D721Med (cell line): ENCODE results near the gene RSPH1.

Experiments
- DNase-seq: peaks from one replicate; pipeline ENCODE4 v3.0.0; 2011; ENCODE audit warnings: low spot score; ENCODE audit not compliant: insufficient read length
- FAIRE-seq: peaks from 2 replicates; lab custom pipeline; 2011; peaks lifted over from hg19 to GRCh38; lab: Jason Lieb, UNC
- CTCF ChIP-seq: IDR thresholded peaks from 2 replicates; pipeline ENCODE4 v1.5.1; 2012; ENCODE audit warnings: mild to moderate bottlenecking, control low read depth; ENCODE audit not compliant: insufficient read depth; ENCODE audit errors: missing control alignments

Gene RSPH1

GRCh38 chr21:42429856-42430255 lies 66.2 kb downstream of the RSPH1 start:
- no peak for TF ChIP-seq CTCF
- DNase-seq (no peak), FAIRE-seq (no peak)

GRCh38 chr21:42429021-42429420 lies 67.0 kb downstream of the RSPH1 start:
- TF ChIP-seq CTCF: no peak
- FAIRE-seq (no peak), DNase-seq (no peak)

GRCh38 chr21:42427809-42428419 lies 68.1 kb downstream of the RSPH1 start:
- TF ChIP-seq CTCF: no peak
- DNase-seq: no peak
- no peak for FAIRE-seq

GRCh38 chr21:42426876-42427480 lies 69.0 kb downstream of the RSPH1 start:
- no peak for DNase-seq
- TF ChIP-seq CTCF: no peak
- FAIRE-seq: no peak

GRCh38 chr21:42426424-42426823 lies 69.6 kb downstream of the RSPH1 start:
- no peak for FAIRE-seq
- no peak for DNase-seq
- TF ChIP-seq CTCF: no peak

- DNase-seq: no peak
- FAIRE-seq: no peak
- TF ChIP-seq CTCF: no peak
These were observed 70.4 kb downstream of the RSPH1 start for GRCh38 chr21:42425591-42425990.

- TF ChIP-seq CTCF: no peak
- DNase-seq (no peak), FAIRE-seq (no peak)
These were observed 71.0 kb downstream of the RSPH1 start for GRCh38 chr21:42424914-42425541.
